ENCODE data around the gene FER.

The FER gene

GRCh38 chr5:108813673-108814072, 66.0 kb downstream of the FER start:
- H3K27ac ChIP-seq (ENCODE audit: low read length), result no peak overlapping the region
- H3K4me1 ChIP-seq (ENCODE audit: insufficient read depth, low read length), result no peaks in the 10 kb centered on the region
- no peak overlapping the region for H3K4me2 ChIP-seq (ENCODE audit: insufficient read depth, low read length)
- H2AFZ ChIP-seq (ENCODE audit: low read depth, low read length), result no peak overlapping the region
- H3K27me3 ChIP-seq (ENCODE audit: insufficient read depth, low read length, poor library complexity), result no peaks in the 10 kb centered on the region
- H3K79me2 ChIP-seq (ENCODE audit: insufficient read depth, low read length), result no peaks in the 10 kb centered on the region
- ATAC-seq (ENCODE audit: insufficient read depth, low read depth) (no peak), DNase-seq (no peak)
- no peaks in the 10 kb centered on the region for H4K20me1 ChIP-seq (ENCODE audit: insufficient read depth, low read length)
- H3K4me3 ChIP-seq (ENCODE audit: low read depth in 1 of 2, low read length in 2 of 2), result no peak overlapping the region
- no peak overlapping the region for H3K9ac ChIP-seq (ENCODE audit: low read depth, low read length)
- H3K36me3 ChIP-seq (ENCODE audit: insufficient read depth, low read length), result no peaks in the 10 kb centered on the region
- TF ChIP-seq CTCF (IDR thresholded peaks at IDR 0.05; ENCODE audit: borderline replicate concordance, extremely low read depth, low read length, poor library complexity, severe bottlenecking) (no peak), EZH2 (IDR thresholded peaks at IDR 0.05; ENCODE audit: borderline replicate concordance, low read depth, low read length, severe bottlenecking) (no peak)
- H3K9me3 ChIP-seq (ENCODE audit: insufficient read depth, low read length, severe bottlenecking), result peaks cover 7% of the 10 kb centered on the region

- Histone ChIP-seq H3K9me3 (ENCODE audit: insufficient read depth, low read length, severe bottlenecking) (peaks cover 7% of the 10 kb centered on the region), H3K4me3 (ENCODE audit: low read depth in 1 of 2, low read length in 2 of 2) (no peak overlapping the region), H3K27ac (ENCODE audit: low read length) (no peak overlapping the region), H2AFZ (ENCODE audit: low read depth, low read length) (no peak overlapping the region), H3K36me3 (ENCODE audit: insufficient read depth, low read length) (no peaks in the 10 kb centered on the region), H3K79me2 (ENCODE audit: insufficient read depth, low read length) (no peaks in the 10 kb centered on the region), H3K9ac (ENCODE audit: low read depth, low read length) (no peak overlapping the region), H3K4me1 (ENCODE audit: insufficient read depth, low read length) (no peaks in the 10 kb centered on the region), H3K4me2 (ENCODE audit: insufficient read depth, low read length) (no peak overlapping the region), H4K20me1 (ENCODE audit: insufficient read depth, low read length) (no peaks in the 10 kb centered on the region), H3K27me3 (ENCODE audit: insufficient read depth, low read length, poor library complexity) (no peaks in the 10 kb centered on the region)
- DNase-seq, result no peak
- TF ChIP-seq EZH2 (IDR thresholded peaks at IDR 0.05; ENCODE audit: borderline replicate concordance, low read depth, low read length, severe bottlenecking) (no peak), CTCF (IDR thresholded peaks at IDR 0.05; ENCODE audit: borderline replicate concordance, extremely low read depth, low read length, poor library complexity, severe bottlenecking) (no peak)
- no peak for ATAC-seq (ENCODE audit: insufficient read depth, low read depth)
These were observed 66.9 kb downstream of the FER start for GRCh38 chr5:108814551-108814950.

GRCh38 chr5:108818613-108819272, 71.0 kb downstream of the FER start:
- Histone ChIP-seq H3K79me2 (ENCODE audit: insufficient read depth, low read length) (no peaks in the 10 kb centered on the region), H2AFZ (ENCODE audit: low read depth, low read length) (no peak overlapping the region), H3K4me3 (ENCODE audit: low read depth in 1 of 2, low read length in 2 of 2) (no peak overlapping the region), H3K9ac (ENCODE audit: low read depth, low read length) (no peak overlapping the region), H3K4me2 (ENCODE audit: insufficient read depth, low read length) (no peak overlapping the region), H3K27me3 (ENCODE audit: insufficient read depth, low read length, poor library complexity) (no peaks in the 10 kb centered on the region), H3K36me3 (ENCODE audit: insufficient read depth, low read length) (no peaks in the 10 kb centered on the region), H3K27ac (ENCODE audit: low read length) (no peak overlapping the region), H3K4me1 (ENCODE audit: insufficient read depth, low read length) (no peaks in the 10 kb centered on the region), H4K20me1 (ENCODE audit: insufficient read depth, low read length) (no peaks in the 10 kb centered on the region), H3K9me3 (ENCODE audit: insufficient read depth, low read length, severe bottlenecking) (no peaks in the 10 kb centered on the region)
- TF ChIP-seq EZH2 (IDR thresholded peaks at IDR 0.05; ENCODE audit: borderline replicate concordance, low read depth, low read length, severe bottlenecking) (no peak), CTCF (IDR thresholded peaks at IDR 0.05; ENCODE audit: borderline replicate concordance, extremely low read depth, low read length, poor library complexity, severe bottlenecking) (no peak)
- ATAC-seq (ENCODE audit: insufficient read depth, low read depth) (no peak), DNase-seq (no peak)

Measured in DND-41 (cell line).